GDM1 (cell line): Measurements from ENCODE around the gene CTIF.

Experiments
- DNase-seq: peaks from one replicate; lab custom pipeline; 2025; lab: John Stamatoyannopoulos, UW

CTIF gene

DNA sequence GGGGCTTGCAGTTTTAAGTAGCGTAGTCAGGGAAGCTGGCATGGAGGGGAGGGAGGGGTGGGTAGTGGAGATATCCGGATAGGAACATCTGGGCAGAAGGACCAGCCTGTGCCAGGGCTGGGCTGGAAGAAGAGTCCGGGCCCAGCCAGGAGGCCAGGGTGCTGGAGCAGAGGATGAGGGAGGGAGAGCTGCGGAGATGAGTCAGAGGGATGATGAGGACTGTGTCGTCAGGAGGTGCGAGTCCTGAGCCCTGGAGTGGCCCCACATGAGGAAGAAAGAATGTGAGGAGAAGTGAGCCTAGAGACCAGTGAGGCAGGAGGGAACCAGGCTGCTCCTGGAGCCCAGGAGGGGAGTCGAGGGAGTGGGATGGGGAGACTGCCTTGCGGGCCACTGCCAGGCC is 82.4 kb downstream of the CTIF start:
- DNase-seq: no peak

DNA sequence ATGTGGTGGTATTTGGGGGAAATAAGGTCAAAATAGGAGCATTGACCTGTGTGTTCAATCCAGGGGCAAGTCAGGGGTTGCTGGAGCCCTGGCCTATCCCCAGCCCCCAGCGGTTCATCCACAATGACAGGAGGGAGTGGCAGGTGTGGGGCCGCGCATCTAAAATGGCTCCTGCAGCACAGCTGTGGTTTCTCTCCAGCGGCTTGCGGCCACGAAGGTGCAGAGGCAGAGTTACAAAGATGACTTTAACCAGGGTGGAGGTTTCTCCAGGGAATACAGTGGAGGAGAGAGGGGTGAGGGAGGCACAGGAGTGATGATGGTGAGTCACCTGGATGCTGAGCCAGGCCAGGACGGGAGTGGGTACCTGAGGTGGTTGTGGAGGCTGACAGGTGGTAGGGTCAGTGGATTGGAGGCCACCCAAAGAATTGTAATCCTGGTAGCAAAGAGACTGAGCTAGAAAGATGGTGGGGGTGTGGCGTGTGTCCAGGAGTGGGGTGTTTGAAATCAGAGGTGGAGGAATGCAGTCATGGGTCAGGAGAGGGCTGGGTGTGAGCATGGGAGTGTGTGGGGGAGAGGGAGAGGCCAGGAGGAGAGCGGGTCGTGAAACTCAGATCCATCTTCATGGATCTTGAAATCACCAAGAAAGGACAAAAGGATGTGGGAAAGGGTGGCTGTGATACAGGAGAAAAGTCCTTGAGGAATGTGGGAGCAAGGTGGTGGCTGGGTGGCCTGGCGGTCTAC is 83.2 kb downstream of the CTIF start:
- DNase-seq: no peak

DNA sequence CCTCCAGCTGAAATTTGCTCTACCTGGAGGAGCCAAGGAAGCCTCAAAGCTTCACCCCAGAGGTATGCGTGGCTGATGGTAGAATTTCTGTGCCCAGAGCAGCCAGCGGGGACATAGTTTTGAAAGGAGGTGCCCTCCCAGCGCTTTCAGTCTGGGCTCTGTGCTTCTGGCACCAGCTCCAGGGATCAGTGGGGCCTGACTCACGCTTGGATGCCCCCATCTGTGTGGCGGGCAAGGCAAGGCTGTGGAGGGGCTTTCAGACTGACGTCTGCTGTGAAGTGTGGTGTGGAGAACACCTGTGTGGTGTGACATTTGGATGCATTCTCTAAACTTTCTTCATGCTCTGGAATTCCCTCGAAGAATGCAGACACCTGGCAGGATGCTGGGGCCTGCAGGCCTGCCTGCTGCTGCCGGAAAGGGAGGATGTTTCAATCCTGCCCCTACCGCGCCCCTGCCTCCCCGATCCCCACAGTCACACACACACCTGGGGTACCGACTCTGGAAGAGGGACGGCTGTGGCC is 84.1 kb downstream of the CTIF start:
- DNase-seq: no peak

DNA sequence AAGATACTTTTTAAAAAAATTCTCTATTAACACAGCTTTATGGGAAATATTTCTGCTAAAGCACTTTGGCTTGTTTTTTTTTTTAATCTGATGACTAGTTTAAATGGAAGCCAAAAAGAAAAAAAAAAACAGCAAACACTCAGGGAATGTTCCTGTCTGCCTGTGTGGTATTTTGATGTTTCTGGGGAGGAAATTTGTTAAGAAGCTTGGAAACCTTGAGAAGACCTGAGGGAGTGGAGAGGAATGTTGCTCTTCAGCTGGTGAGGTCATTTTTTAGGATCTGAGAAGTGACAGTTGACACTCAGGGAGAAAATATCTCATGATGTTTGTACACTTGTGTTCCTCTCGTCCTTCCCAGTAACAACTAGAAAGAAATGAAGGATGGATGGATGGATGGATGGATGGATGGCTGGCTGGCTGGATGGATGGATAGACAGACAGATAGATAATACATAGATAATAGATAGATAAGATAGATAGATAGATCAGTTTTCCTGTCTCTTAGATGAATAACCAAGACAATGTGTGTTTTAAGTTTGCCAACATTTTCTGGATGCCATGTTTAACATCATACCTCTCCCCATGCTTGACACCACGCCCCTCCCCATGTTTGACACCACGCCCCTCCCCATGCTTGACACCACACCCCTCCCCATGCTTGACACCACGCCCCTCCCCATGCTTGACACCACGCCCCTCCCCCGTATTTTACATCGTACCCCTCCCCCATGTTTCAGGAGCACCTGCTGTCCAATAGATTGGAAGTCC is 84.8 kb downstream of the CTIF start:
- no peak for DNase-seq

DNA sequence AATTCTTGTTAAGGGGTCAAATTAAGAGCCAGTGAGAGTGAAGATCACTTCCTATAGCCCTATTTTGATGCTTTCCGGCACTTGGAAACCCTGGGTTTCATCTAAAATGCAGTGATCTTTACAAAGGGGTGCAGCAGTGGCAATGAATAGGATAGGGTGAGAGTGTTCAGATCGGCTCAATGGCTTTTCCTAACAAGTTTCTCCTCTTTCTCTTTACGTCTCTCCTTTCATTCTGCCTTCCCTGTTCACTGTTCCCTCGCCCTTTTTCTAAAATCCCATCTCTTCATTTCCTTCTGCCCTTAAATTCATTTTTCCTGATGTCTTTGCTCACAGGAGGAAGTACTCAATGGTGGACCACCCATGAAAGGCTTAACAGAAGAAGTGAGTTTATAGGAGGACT is 86.0 kb downstream of the CTIF start:
- no peak for DNase-seq

DNA sequence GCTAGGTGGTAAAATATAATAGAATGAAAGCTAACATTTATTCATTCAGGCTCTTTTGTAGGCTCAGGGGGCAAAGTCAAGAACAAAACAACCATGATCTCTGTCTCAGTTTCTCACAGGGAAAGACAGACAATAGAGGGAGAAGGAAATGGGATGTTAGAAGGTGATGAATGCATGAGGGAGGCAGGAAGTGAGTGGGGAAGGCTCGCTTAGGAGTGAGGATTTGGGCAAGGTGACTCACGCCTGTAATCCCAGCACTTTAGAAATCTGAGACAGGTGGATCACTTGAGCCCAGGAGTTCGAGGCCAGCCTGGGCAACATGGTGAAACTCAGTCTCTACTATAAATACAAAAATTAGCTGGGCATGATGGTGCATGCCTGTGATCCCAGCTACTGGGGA is 88.4 kb downstream of the CTIF start:
- no peak for DNase-seq

DNA sequence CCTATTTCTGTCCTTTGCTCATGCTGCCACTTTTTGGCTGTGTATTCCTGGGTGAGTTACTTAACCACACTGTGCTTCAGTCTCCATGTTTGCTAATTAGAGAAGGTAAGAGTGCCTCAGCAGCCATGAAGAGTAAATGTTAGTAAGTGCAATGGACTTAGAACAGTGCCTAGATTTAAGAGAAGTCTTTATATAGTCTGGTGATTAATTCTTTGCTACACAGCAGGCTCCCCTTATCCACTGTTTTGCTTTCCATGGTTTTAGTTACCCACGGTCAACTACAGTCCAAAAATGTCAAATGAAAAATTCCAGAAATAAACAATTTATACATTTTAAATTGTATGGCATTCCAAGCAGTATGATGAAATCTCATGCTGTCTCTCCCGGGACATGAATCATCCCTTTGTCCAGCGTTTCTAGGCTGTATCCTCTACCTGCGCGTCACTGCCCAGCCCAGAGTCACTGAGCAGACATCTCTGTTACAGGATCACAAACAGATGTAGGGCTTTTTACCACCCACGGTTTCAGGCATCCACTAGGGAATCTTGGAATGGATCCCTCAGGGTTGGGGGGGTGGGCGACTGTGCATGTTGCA is 91.0 kb downstream of the CTIF start:
- DNase-seq: no peak

DNA sequence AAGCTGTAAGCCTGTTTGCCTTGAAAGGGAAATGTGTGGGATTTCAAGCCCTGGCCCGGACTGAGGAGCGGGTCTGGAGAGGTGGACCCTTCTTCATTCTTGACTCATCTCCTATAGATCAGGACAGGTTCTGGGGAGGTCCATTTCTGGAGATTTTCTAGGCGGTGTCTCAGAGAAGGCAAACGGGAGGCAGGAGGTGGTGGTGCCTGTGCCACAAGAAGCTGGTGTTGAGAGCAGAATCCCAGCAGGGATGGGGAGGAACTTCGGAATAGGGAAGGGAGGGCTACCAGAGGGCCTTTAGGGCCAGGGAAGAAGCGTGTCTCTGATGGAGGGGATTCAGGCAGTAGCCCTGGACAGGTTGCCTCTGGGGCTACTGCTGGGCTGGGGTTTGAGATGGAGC is 93.0 kb downstream of the CTIF start:
- no peak for DNase-seq

DNA sequence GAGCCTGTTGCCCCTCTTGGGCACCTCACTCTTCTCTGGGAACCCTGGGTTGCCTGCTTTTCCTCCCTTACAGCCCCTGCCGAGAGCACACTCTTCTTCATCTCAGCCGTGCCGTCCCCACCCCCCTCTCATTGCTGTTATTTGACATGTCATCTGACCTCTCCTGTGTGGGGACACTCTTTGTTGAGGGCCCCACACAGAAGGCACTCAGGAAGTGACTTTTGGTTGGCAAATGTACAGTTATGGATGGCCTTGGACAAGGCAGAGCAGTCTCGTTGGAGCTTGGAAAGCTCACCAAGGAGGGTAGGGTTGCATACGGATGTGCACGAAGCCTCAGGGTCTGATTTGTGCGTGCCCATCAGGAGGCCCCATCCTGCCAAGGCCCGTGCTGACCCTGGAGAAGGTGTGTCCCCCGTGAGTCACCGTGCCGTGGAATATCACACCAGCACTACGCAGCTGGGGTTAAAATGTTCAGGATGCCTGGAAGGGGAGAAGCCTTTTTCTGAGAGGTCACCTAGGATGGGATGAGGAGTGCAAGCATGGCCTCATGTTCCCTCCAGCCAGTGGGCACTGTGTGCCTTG is 93.9 kb downstream of the CTIF start:
- no peak for DNase-seq

DNA sequence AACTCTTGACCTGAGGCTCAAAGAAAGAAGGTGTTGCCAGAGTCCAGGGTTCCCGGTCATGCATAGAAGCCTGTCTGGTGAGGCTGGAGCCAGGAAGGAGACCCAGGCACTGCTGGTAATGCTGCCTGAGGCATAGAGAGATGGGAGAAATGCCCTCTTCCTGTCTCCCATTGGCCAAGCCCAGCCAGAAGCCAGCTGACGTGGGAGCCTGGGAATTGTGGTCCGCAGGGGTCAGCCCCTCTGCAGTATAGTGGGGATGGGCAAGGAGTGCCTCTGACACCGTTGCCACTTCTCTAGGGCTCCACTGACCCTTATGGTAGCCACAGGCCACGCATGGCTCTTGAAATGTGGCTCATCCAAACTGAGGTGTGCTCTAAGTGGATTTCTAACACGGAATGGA is 95.7 kb downstream of the CTIF start:
- no peak for DNase-seq

DNA sequence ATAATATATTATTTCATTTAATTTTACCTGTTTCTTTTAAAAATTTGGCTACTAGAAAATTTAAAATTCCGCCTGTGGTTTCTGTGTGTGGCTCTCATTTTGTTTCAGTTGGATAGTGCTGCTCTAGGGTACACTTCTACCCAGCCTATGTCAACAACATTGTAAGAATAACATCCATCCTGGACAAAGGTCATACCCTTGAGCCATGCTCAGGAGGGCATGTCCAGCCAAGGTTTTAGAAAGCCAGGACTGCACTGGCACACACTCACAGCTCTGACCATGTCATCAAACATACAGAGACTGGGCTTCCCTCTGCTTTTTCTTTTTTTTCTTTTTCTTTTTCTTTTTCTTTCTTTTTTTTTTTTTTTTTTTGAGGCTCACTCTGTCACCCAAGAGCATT is 96.1 kb downstream of the CTIF start:
- no peak for DNase-seq

DNA sequence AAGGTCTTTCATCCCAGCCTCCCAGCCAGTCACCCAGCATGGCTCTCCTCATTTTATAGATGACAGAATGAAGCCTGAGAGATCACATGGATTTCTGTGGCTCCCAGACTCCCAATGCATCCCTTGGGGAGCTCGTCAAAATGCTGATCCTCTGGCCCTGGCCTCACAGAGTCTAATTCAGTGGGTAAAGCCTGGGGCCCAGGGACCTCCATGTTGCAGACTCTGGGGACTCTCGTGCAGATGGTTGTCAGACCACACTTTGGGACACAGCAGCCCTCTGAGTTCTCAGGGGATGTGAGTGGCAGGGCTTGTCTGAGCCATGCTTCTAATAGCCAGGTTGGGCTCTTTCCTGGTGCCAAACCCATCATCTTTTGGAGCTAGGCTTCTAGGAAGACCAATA is 97.0 kb downstream of the CTIF start:
- no peak for DNase-seq

DNA sequence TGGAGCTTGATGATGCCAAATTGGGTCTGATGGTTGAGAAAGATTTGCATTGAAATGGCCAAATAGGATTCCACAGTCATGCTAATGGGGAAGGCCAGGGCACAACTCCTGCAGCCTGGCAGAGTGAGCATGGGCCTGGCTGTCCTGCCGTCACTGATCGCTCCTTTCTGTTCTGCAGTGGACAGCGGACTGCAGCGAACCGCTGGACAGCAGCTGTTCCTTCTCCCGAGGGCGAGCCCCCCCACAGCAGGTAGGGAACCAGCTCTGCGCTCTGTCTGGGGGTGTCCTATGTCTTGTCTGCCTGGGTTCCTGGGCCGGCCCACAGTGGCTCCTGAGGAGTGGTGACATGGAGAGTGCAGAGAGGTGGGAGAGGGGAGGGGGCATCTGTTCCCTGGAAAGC is 97.6 kb downstream of the CTIF start:
- no peak for DNase-seq

DNA sequence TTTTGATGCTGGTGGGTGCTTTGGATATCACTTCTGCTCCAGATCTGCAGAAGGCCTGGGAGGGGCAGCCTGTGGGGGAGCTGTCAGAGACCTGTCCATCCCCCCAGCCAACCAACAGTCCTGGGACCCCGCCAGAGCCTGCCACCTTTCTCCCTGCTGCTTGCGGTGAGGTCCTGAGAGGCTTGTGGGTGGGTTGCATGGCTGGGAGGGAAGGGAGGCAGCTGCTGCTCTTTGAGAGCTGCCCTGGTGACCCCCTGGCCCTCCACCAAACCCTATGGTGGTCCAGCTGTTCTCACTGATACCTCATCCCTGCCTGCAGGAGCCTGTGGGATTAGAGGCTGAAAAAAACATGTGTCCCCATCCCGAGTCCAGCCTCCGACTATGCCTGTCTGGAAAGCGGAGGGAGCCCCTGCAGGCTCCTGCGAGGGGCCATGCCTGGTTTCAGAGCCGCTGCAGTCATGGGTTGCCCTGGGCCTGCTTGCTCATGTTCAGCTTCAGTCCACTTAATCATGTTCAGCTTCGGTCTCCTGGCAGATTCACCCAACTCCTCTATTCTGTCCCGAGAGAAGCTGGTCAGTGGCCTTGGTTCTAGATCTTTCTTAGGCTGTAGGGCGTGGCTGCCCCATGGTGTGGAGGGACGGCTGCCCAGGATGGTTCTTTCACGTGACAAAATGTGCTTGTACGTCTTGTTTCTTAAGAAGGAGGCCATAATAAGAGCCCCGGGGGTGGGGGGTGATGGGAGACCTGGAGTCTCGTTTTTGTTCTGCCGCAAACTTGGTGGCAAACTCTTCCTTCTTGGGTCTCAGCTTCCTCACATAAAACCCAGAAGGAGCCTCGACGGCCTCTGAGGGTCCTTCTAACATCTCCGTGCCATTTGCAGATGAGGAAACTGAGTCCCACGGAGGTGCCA is 98.5 kb downstream of the CTIF start:
- no peak for DNase-seq

DNA sequence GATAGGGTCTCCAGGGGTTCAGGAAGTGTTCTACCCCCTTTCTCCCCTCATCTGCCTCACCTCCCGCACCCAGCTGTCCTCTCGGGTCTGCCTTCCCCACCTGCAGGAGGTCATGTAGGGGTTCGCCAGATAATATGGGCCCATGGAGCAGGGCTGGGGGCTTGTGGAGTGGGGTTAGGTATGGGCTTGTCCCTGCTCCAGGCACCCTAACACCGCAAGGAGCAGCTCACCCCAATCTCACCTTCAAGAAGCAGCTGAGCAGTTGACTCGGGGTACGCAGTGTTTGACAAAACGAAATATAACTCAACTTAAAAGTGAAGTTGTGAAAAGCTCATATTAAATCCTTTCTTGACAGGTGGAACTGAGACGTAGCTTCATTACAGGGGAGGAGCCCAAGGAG is 99.6 kb downstream of the CTIF start:
- no peak for DNase-seq

DNA sequence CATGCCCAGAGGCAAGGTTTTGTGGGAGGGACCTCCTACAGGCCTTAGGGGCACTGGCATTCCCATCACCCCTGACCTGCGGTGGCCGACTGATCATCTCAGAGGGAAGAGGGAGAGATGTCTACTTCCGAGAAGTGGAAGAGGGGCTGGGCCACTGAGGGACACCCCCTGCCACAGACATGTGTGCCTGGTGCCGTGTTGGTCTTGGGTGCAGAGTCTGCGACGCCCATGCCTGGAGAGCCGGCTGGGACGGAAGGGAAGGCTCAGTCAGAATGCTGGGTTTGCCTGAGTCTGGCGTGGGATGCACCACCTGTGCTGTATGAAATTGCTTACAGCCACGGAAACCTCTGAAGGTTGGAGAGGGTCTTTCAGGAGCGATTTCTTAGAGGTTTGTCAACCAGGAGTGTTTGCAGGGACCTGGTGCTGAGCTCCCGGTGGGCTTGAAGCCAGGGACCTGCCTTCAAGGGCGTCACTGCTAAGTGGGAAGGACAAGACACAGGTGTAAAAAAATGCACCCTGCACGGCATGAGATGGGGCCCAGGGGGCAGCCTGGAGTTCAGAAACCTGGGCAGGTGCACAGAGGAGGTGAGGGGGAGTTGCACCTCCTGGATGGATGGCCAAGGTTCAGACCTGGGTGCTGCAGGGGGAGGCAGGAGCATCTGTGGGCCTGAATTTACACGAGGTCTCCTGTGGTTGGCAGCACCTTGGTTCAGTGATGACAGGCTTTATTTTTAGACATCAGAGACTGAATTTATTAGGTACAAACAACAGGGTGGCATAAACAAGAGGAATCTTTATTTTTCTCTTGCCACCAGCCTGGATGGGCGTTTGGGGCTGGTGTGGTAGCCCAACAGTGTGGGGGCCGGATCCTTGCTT is 100.3 kb downstream of the CTIF start:
- DNase-seq: no peak

DNA sequence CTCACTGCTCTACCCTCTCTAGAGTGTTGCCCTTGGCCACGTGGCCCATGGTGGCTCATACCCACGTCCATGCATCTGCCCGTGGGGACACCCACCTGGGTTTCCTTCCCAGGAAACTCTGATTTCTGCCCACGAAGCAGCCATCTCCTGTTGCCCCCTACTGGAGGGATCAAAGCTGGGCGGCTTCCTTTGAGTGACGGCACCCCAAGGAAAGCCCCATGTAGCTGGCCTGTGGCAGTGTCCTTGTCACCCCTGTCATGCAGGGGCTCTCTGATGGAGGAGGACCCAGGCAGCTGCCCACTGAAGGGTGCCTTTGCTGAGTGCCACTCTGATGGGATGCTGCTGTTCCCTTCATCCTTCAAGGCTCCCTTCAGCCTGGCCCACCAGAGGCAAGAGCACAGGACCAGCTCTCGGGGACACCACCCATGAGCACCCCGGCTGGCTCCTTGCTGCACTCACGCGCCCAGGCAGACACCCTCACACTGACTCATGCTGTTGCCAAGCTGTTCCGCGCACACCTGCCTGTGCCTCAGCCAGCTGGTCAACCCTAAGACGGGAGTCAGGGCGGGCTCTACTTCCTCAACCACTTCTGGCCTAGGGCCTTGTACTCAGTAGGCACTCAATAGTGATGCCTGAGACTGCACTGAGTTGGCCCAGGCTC is 101.1 kb downstream of the CTIF start:
- DNase-seq: no peak

DNA sequence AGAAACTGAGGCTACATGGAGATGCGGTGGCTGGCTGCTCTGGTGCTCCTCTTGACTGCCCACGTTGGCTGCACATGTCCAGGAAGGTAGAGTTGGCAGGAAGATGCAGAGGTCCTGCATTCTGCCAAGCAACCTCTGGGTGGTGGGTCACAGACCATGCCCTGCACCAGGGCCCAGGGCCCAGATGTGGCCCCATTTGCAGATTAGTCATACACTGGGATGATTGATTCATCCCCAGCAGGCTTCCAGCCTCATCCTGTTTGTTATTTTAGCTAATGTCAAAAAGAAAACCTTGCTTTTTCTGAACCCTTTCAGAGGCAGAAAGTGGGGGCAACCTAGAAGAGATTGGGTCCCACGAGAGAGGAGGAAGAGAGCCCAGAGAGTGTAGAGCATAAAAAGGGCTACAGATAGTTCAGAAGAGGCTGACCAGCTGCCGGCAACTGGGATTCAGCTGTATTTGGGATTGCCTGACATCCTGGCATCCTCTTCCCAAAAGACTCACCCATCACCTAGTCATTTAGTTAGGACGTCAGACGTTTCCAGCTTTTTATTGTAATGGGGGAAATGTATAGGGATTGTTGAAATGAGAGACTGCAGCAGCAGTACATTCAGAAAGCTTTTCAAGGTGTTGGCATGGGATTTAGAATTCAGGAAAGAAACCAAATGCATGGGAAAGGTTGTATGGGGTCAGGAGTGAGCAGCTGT is 101.9 kb downstream of the CTIF start:
- no peak for DNase-seq

DNA sequence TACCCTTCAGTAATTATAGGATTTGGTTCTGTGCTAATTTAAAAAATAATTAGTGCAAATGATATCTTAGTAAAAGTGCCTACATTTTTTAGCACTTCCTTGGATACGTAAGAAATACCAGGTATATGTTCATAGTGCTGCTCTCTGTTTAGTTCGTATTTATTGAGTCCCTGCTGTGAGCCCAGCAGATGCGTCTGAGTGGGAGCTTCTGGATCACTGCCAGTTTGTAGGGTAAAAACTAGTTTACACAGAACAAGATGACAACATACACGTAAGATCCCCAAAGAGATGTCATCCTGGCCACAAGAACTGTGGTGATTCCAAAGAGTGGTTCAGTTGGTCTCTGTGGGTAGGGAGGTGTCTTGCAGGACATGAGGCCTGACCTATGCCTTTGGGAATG is 103.2 kb downstream of the CTIF start:
- no peak for DNase-seq

DNA sequence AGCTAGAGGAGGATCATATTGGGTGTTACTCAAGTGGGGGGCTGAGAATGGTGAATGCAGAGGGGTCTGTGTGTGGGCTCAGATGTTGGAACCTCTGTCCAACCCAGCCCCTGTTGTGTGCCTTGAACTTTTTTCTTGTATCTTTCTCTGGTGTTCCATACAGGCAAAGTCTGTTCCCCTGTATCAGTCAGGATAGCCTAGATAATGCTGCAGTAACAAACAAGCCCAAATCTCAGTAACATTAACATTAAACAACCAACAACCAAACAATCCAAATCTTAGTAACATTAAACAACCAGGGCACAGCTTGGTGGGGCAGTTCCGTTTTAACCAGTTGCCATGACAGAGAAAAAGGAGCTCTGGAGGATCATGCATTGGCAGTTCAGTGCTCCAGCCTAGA is 103.7 kb downstream of the CTIF start:
- DNase-seq: no peak
